K562 (cell line): ENCODE measurements around the gene GAL. TPM values are rescaled to one million over a fixed set of nuclear protein-coding genes. Genes with fewer than 3 reads are reported as not detected.
A peak's percentile ranks its signal among the peaks of the same experiment; 100 is the strongest.

Source experiments
- ATAC-seq: fragments of 200-7000 bp; cut with Tn5 transposase; 3 replicates; pipeline ENCODE4 v1.9.1; 2020; ENCODE audit warnings: moderate library complexity
- BruUV-seq: library from RNA; stranded (reverse); fragments of 400-500 nt; replicated peaks from 2 replicates; lab custom pipeline; 2021; lab: Mats Ljungman, UMichigan
- CTCF ChIA-PET: fragments of 300-600 bp; formaldehyde crosslinking; extraction: SDS; loops from one replicate; lab custom pipeline; 2021; ENCODE audit warnings: low intra/inter-chr PET ratio; lab: Yijun Ruan, JAX
- POLR2A ChIA-PET: fragments of 300-600, 350-650 bp; sonication (Branson Sonifier 250); formaldehyde crosslinking; extraction: SDS; loops from one replicate; lab custom pipeline; 2021; ENCODE audit warnings: antibody characterized with exemption, inconsistent platforms; lab: Yijun Ruan, JAX
- DNase-seq, 4 experiments: peaks; one replicate each; pipeline versions ENCODE4 v3.0.0 to v3.0.0-alpha.2; 2011 to 2018; ENCODE audit warnings: low spot score in 3 of 4, mixed read lengths in 3 of 4; ENCODE audit errors: extremely low read depth in 1 of 4
- FAIRE-seq: peaks from 2 replicates; lab custom pipeline; 2011; peaks lifted over from hg19 to GRCh38; lab: Jason Lieb, UNC
- H2AFZ ChIP-seq: 2 replicates; pipeline ENCODE4 v1.6.0; 2011; ENCODE audit warnings: low read depth, low read length, control low read depth, inconsistent platforms
- H3K27ac ChIP-seq: fragments of 200-600 bp; 3 replicates; pipeline ENCODE4 v1.8.0; 2011; ENCODE audit warnings: low read depth, mild to moderate bottlenecking, control low read depth, inconsistent platforms, low read length, moderate library complexity, mixed read lengths; ENCODE audit errors: extremely low read depth
- H3K27me3 ChIP-seq, 2 experiments: fragments of 300-600 bp in 1 of 2; 2 replicates in 1 of 2; 3 replicates in 1 of 2; pipeline versions ENCODE4 v1.6.0 to v1.8.0; 2011; ENCODE audit warnings: inconsistent platforms in 2 of 2, low read length in 2 of 2, mild to moderate bottlenecking in 1 of 2, mixed read lengths in 1 of 2, moderate library complexity in 1 of 2; ENCODE audit not compliant: control insufficient read depth in 2 of 2, insufficient read depth in 2 of 2
- H3K36me3 ChIP-seq: fragments of 300-600 bp; 3 replicates; pipeline ENCODE4 v1.8.0; 2011; ENCODE audit warnings: mild to moderate bottlenecking, low read length, inconsistent platforms; ENCODE audit not compliant: control insufficient read depth, insufficient read depth
- H3K4me1 ChIP-seq, 2 experiments: fragments of 200-600 bp in 1 of 2; replicated peaks in 1 of 2; 2 replicates in 1 of 2; 3 replicates in 1 of 2; pipeline versions ENCODE4 v1.5.1 to v1.8.0; 2011; ENCODE audit warnings: inconsistent platforms in 2 of 2, low read length in 2 of 2, mild to moderate bottlenecking in 1 of 2, mixed read lengths in 1 of 2, moderate library complexity in 1 of 2; ENCODE audit not compliant: control insufficient read depth in 2 of 2, insufficient read depth in 2 of 2
- H3K4me2 ChIP-seq: 2 replicates; pipeline ENCODE4 v1.6.1; 2011; ENCODE audit warnings: low read length, control low read depth, inconsistent platforms, mixed read lengths; ENCODE audit not compliant: insufficient read depth
- H3K4me3 ChIP-seq: fragments of 200-600 bp; sonication (generic), shearing (Covaris generic); 2 replicates; pipeline ENCODE4 v1.5.1; 2016; ENCODE audit warnings: control low read depth, inconsistent platforms
- H3K79me2 ChIP-seq: fragments of 200-600 bp; 3 replicates; pipeline ENCODE4 v1.8.0; 2011; ENCODE audit warnings: low read length, inconsistent platforms; ENCODE audit not compliant: control insufficient read depth, insufficient read depth
- H3K9ac ChIP-seq, 2 experiments: 2 replicates each; pipeline versions ENCODE4 v1.6.0 to v1.6.1; 2011; ENCODE audit warnings: low read depth in 2 of 2, low read length in 2 of 2, control low read depth in 1 of 2, inconsistent platforms in 1 of 2, mild to moderate bottlenecking in 1 of 2, mixed read lengths in 1 of 2; ENCODE audit not compliant: insufficient read depth in 1 of 2
- H3K9me1 ChIP-seq: one replicate; pipeline ENCODE4 v1.6.0; 2011; ENCODE audit warnings: inconsistent platforms, mild to moderate bottlenecking, low read length, moderate library complexity; ENCODE audit not compliant: control insufficient read depth, insufficient read depth
- H3K9me3 ChIP-seq: replicated peaks from 2 replicates; pipeline ENCODE4 v1.5.1; 2011; ENCODE audit warnings: low read depth, low read length, inconsistent platforms; ENCODE audit not compliant: control insufficient read depth, insufficient read depth
- H4K20me1 ChIP-seq: replicated peaks from 2 replicates; pipeline ENCODE4 v1.6.1; 2011; ENCODE audit warnings: low read length, inconsistent platforms, mixed read lengths; ENCODE audit not compliant: control insufficient read depth, insufficient read depth
- USF1 ChIP-seq: sonication (generic); formaldehyde crosslinking; IDR thresholded peaks from 2 replicates; pipeline ENCODE4 v1.9.0; 2022; ENCODE audit warnings: mild to moderate bottlenecking, missing genetic modification reagents
- ZBTB11 ChIP-seq, 3 experiments: fragments of 200-800 bp in 1 of 3; fragments of 250-450 bp in 1 of 3; fragments of 450-650 bp in 1 of 3; sonication (Bioruptor Pico) in 1 of 3; sonication (Bioruptor generic) in 1 of 3; formaldehyde crosslinking in 1 of 3; IDR thresholded peaks; 2 replicates each; pipeline versions ENCODE4 v1.6.1 to v1.8.0; 2016 to 2022; ENCODE audit warnings: mild to moderate bottlenecking in 2 of 3, missing genetic modification characterization in 2 of 3, missing compliant biosample characterization in 1 of 3, moderate library complexity in 1 of 3
- ZNF263 ChIP-seq: sonication (generic); formaldehyde crosslinking; IDR thresholded peaks from 2 replicates; pipeline ENCODE4 v1.8.0; 2022; ENCODE audit warnings: mild to moderate bottlenecking, missing genetic modification reagents, borderline replicate concordance
- WGBS: fragments of 100-300 bp; shearing (Covaris generic); methylation state at CpG from one replicate; pipeline ENCODE4 v1.1.6; 2016; ENCODE audit warnings: low coverage, mixed read lengths; ENCODE audit not compliant: insufficient coverage; ENCODE audit errors: missing lambda C conversion rate; 5-methylcytosine and 5-hydroxymethylcytosine counted together
- in situ Hi-C: fragments of 300-500 bp; cut with MboI; formaldehyde crosslinking; loops from 4 replicates; pipeline ENCODE4 v1.15.0; 2018; ENCODE audit warnings: inconsistent platforms, mixed read lengths
- intact Hi-C: fragments of 100-400 bp; cut with micrococcal nuclease; formaldehyde crosslinking; loops from 2 replicates; pipeline ENCODE4 v1.14.2; 2022
- polyA plus RNA-seq, 8 experiments: library from polyadenylated mRNA; depleted of rRNA in 4 of 8; stranded (reverse) in 5 of 8; unstranded in 3 of 8; fragments of >200 nt; fragmentation: Nextera tagmentation in 2 of 8; fragmentation: Illumina TruSeq in 1 of 8; extraction: Ambion mirVana in 2 of 8; extraction: Trizol in 1 of 8; gene quantifications; 2 replicates each; pipeline versions ENCODE4 v1.2.1 to v1.2.3, GENCODE V29; 2011 to 2014; ENCODE audit warnings: inconsistent platforms in 1 of 8, missing spikeins in 1 of 8
- total RNA-seq, 7 experiments: library from RNA; depleted of rRNA in 6 of 7; stranded (reverse); fragments of >200 nt in 6 of 7; fragmentation: Illumina TruSeq in 2 of 7; extraction: Trizol in 2 of 7; gene quantifications; 2 replicates each; pipeline versions ENCODE4 v1.2.1 to v1.2.3, GENCODE V29; 2011 to 2021; ENCODE audit warnings: low replicate concordance in 1 of 7

The GAL gene
- total and polyA plus RNA-seq, 9 of the 15 experiments (the other 6 are each of a cell fraction or from before 2014, with no cell fraction given): 10.6 to 119 (median 36.3) TPM

- peaks cover 54% of the 10 kb centered on the region for H3K36me3 ChIP-seq
- H3K9me1 ChIP-seq: no peaks in the 10 kb centered on the region
- H3K9ac ChIP-seq: no peak overlapping the region
- in situ Hi-C loops: loop anchor here (25.0 kb wide), 1 partner anchor 1153 kb away; no protein-coding TSS in a partner anchor
- intact Hi-C loops: loop anchor here (5.0 kb wide), 1 partner anchor 63 kb away; no protein-coding TSS in a partner anchor
- peaks cover 0 to 3% of the 10 kb centered on the region in 2 experiments; a peak in 1 of 5 replicates for H3K27me3 ChIP-seq
- peaks cover 6% of the 10 kb centered on the region for H3K79me2 ChIP-seq
- 74% methylated on average over 12 of the region's 14 CpGs for WGBS
- H3K4me2 ChIP-seq: no peak overlapping the region
- CTCF ChIA-PET: no interaction called here
- H3K4me1 ChIP-seq: peaks cover 4 to 18% of the 10 kb centered on the region in 2 experiments; a peak in 3 of 5 replicates
- no peak for ATAC-seq
- no peak for FAIRE-seq
- POLR2A ChIA-PET: interaction anchor here (1.3 to 3.3 kb wide), 4 partner anchors 12 to 16 kb away, joined by 4 to 17 read pairs (median 6); no protein-coding TSS in a partner anchor
- 0 out of 2 replicates have a peak, but pooled peaks cover under 1% of the 10 kb centered on the region for H3K9me3 ChIP-seq
- no peak overlapping the region for H3K27ac ChIP-seq
- TF ChIP-seq ZBTB11 (CRISPR knock-in tag; IDR thresholded peaks at IDR 0.05): no peak
- TF ChIP-seq ZNF263 (CRISPR knock-in tag): peak; percentile 80
- TF ChIP-seq USF1 (CRISPR knock-in tag): no peak
- DNase-seq: no peak
- H3K4me3 ChIP-seq: no peak overlapping the region
- no peaks in the 10 kb centered on the region for H4K20me1 ChIP-seq
- no peak overlapping the region for H2AFZ ChIP-seq
- BruUV-seq: no TSS peak
These were observed 5.6 kb downstream of the GAL start for GRCh38 chr11:68689737-68690625.
